NCI-H2029 treated with DMSO at 0.1 percent for 48 hours (cell line): ENCODE measurements around the gene CNOT10.
"Not testable (repeated sequence)": the region's sequence is repeated elsewhere in the genome, so short reads cannot be mapped to it uniquely, and the experiment has no call there.

Source experiments
- DNase-seq: peaks from one replicate; lab custom pipeline; 2025; lab: John Stamatoyannopoulos, UW

CNOT10 gene

DNA sequence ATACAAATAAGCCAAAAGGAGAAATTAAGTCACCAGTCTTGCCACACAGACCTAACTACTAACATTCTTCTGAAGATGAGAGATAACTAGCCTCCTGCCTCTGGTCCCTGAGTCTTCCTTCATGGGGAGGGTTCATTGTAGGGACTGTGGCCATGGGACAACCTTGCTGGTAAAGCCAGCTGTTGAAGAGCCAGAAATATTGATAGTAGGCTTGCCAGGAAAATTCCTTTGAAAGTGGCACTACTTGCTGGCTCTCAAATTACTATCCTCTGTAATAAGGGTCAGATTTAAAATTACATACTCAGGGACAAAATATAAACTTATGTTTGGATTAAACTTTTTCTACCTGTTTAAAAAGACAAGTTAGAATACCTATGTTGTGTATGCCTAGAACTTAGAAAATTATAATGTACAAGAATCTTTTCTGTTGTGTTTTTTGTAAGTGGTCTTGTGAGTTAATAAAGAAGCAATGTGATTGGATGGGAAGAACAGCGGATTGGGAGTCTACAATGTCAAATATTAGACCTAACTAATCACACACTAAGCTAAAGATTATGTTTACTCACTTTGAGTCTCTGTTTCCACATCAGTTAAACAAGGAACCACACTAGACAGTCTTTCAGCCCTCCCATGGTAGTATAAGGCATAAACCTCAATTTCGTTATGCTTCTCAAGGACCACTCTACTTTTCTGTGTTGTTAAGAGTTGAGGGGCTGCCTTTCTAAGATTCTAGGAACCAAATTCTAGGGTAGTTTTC lies 72.8 kb downstream of the CNOT10 start:
- DNase-seq: no peak

DNA sequence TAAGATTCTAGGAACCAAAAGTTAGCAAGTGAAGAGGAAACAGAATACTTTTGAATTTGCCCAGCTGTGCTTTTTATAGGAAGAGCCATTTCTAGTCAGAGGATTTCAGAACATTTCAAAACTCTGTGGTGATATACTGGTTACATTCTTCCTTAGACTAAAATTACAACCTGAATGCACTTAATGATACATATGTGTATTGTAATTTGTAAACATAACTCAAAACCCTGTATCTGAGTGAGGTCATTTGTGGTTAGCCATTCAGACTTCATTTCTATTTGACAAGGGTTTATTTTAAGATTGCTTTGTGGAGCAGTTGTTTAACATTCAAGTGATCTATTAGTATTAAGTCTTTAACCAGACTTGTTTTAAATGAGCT lies 73.4 kb downstream of the CNOT10 start:
- DNase-seq: no peak

GRCh38 chr3:32759342-32759741 lies 74.4 kb downstream of the CNOT10 start:
- no peak for DNase-seq

DNA sequence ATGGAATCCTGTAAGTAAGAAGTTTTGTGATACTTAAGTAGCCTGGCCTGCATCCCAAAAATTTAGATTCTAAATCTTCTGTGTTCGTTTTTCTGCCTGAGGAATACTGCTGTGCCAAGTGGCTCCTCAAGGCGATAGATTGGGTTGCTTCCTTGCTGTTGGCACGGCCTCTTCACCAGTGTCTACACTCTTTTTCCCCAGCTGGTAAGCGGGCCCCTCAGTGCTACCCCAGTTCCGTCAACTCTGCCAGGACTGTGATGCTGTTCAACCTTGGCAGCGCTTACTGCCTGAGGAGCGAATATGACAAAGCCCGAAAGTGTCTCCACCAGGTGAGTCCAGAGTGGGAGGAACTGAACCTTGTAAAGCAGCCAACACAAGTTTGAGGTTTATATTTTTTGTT lies 79.5 kb downstream of the CNOT10 start:
- no peak for DNase-seq

- no peak for DNase-seq
These were observed 93.4 kb downstream of the CNOT10 start for GRCh38 chr3:32778389-32778788.

DNA sequence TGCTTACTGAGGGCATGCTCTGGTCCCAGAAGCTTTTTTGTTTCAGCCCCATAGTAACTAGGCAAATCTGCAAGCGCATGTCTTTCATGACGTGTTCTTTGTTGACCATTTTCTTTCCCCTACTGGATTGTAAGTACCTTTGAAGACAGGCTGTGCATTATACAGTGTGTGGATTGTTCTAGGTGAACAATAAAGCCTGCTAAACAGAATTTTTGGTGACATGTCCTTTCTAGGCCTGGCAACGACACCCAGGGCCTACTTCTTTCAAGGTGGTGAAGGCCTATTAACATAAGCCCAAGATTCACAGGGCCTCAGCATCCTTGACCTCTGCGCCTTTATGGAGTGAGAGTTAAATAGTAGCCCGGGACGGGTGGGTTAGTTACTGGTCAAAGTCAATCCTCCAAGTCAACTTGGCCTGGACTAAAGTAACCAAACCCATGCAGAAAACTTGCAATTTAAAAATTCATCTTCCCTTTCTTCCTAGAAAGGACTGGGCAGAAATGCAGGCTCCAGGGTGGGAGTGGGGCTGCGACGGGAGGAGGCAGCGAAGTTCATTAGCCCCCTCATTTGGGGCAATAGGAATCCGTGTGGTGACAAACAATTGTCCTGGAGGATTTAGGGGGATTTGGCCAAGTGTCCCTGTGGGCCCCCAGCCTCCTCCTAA lies 95.2 kb downstream of the CNOT10 start:
- DNase-seq: no peak

DNA sequence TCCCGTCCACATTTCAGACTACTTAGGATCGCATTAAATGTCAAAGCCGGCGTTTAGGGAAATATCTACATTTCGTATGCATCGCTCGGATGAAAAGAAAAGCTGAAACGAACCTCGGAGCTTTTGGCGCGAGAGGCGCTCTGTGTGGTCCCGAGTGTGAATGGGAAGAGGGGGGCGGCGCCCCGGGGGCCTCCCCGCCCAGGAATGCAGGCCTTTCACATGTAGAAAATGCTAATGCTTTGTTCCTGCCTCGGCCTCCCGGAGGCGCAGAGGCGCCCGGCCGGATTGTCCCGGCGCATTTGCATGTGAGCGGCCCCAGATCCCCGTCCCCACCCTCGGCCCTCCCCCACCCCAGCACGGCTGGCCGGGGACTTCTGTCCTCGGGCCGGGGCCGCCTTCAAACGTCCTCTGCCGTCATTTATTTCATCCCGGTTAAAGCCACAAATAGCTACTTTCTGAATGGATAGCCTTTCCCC lies 95.8 kb downstream of the CNOT10 start:
- DNase-seq: no peak

DNA sequence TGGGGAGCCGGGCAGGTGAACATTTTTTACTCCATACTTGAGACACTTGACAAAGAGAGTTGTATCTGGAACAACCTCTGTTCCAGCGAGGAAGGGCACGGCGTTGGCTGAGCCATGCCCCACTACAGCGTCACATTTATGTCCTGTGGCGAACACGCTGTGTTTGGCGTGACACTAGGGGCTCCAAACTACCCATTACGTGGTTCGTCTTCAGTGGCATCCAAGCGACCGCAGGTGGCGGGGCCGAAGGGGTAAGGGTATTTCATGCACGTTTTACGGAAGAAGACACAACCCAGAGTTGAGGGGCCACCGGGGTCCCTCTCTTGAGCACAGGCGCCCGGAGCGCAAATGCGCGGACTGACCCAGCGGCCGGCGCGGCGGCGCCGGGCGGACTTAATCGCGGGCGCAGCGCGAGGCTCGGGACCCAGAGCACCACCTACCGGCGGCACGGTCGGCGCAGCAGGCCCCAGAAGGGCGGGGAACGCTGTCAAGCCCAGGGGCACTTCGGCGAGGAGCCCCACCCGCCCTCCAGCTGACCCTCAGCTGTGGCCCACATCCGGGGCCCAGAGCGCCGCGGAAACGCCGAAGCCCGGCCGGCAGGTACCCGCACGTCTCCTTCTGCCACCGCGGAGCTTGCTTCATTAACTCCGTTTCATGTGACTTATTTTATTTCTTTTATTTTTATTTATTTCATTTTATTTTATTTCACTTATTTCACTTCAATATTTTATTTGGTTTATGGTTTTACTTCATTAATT lies 96.4 kb downstream of the CNOT10 start:
- DNase-seq: peak; percentile 50

- DNase-seq: not testable (repeated sequence)
These were observed 96.9 kb downstream of the CNOT10 start for GRCh38 chr3:32781969-32782270.

- no peak for DNase-seq
These were observed 97.4 kb downstream of the CNOT10 start for GRCh38 chr3:32782407-32782806.

GRCh38 chr3:32791833-32792232 lies 106.8 kb downstream of the CNOT10 start:
- no peak for DNase-seq

DNA sequence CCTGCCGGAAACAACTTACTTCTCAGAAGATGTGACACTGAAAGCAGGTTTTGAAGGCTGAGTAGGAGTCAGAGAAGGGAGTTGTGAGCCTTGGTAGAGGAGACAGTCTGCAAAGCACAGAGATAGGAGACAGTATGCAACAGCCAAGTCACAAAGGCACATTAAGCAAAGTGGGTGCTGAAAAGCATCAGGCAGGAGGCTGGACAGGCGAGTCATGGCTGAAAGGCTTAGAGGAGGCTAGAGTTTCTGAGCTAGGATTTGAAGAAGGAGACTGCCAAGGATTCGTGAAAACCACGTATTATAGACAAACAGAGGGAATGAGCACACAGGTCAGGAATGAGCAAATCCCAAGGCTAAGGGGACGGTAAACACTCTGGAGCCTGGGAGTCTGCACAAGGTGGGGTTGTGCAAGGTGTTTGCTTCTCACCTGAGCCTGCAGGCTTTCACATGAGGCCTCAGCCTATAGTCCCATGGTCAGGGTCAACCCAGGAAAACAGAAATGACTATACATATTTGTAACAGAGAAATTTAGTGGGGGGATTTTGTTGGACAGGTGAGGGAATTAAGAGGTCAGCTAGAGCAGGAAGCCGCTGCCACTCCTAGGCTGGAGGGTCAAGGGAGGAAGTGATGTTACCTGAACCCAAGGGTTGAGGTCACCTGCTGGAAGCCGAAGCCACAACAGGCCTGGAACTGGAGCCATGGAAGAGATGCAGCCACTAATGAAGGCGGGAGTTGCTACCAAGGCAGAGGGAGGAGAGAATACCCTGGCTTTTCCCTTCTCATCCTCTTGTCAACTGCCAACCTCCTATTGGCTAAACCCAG lies 109.7 kb downstream of the CNOT10 start:
- peak; percentile 29 for DNase-seq

GRCh38 chr3:32796384-32796950 lies 111.5 kb downstream of the CNOT10 start:
- DNase-seq: not testable (repeated sequence)

- no peak for DNase-seq
These were observed 112.8 kb downstream of the CNOT10 start for GRCh38 chr3:32797776-32798175.

- not testable (repeated sequence) for DNase-seq
These were observed 116.5 kb downstream of the CNOT10 start for GRCh38 chr3:32801440-32801839.

- DNase-seq: no peak
These were observed 128.2 kb downstream of the CNOT10 start for GRCh38 chr3:32813180-32813579.

- no peak for DNase-seq
These were observed 129.4 kb downstream of the CNOT10 start for GRCh38 chr3:32814361-32814760.

GRCh38 chr3:32815841-32816438 lies 131.0 kb downstream of the CNOT10 start:
- no peak for DNase-seq

GRCh38 chr3:32816439-32817256 lies 131.7 kb downstream of the CNOT10 start:
- DNase-seq: no peak

GRCh38 chr3:32817257-32817557 lies 132.2 kb downstream of the CNOT10 start:
- DNase-seq: no peak
